Upper lobe of left lung (tissue), 6 donors: ENCODE data around the gene ERMARD. TPM values are rescaled to one million over a fixed set of nuclear protein-coding genes. Genes with fewer than 3 reads are reported as not detected.

ENCODE experiments used
- ATAC-seq, 2 donors: fragments of 200-7000 bp; cut with Tn5 transposase; one replicate each; pipeline ENCODE4 v1.9.1; 2022; ENCODE audit warnings: mild to moderate bottlenecking in 2 of 2, moderate library complexity in 2 of 2; ENCODE audit not compliant: low FRiP score in 2 of 2
- DNase-seq, 2 donors: peaks; one replicate each; pipeline ENCODE4 v3.0.0-alpha.2; 2019 to 2020
- H3K27ac ChIP-seq, 4 donors: fragments of 200-600 bp; sonication (generic); one replicate each; pipeline ENCODE4 v1.5.1; 2016 to 2019
- H3K27me3 ChIP-seq, 4 donors: fragments of 200-600 bp; sonication (generic); one replicate each; pipeline ENCODE4 v1.5.1; 2017 to 2019
- H3K36me3 ChIP-seq, 4 donors: fragments of 200-600 bp; sonication (generic); one replicate each; pipeline ENCODE4 v1.5.1; 2016 to 2019
- H3K4me1 ChIP-seq, 4 donors: fragments of 200-600 bp; sonication (generic); one replicate each; pipeline ENCODE4 v1.5.1; 2018 to 2019
- H3K4me3 ChIP-seq, 4 donors: fragments of 200-600 bp; sonication (generic); one replicate each; pipeline ENCODE4 v1.5.1; 2017 to 2019; ENCODE audit warnings: mild to moderate bottlenecking in 2 of 4, moderate library complexity in 1 of 4
- H3K9me3 ChIP-seq, 4 donors: fragments of 200-600 bp; sonication (generic); one replicate each; pipeline ENCODE4 v1.5.1; 2018 to 2019
- CTCF ChIP-seq, 6 experiments: fragments of 450-650 bp in 4 of 6; fragments of 200-600 bp in 2 of 6; sonication (generic) in 2 of 6; IDR thresholded peaks; one replicate each; pipeline ENCODE4 v1.5.1; 2016 to 2019; ENCODE audit warnings: antibody characterized with exemption in 6 of 6
- EP300 ChIP-seq, 4 donors: sonication (generic); formaldehyde crosslinking; IDR thresholded peaks; one replicate each; pipeline ENCODE4 v1.5.1; 2017; ENCODE audit warnings: antibody characterized with exemption in 4 of 4, control low read depth in 2 of 4
- POLR2A ChIP-seq, 4 donors: fragments of 450-650 bp; IDR thresholded peaks; one replicate each; pipeline ENCODE4 v1.5.1; 2016 to 2017; ENCODE audit warnings: antibody characterized with exemption in 4 of 4, mild to moderate bottlenecking in 2 of 4
- POLR2AphosphoS5 ChIP-seq, 2 donors: sonication (generic); formaldehyde crosslinking; IDR thresholded peaks; one replicate each; pipeline ENCODE4 v1.5.1; 2017; ENCODE audit warnings: antibody characterized with exemption in 2 of 2
- WGBS, 2 donors: methylation state at CpG; one replicate each; pipeline ENCODE4 v1.1.5; 2017 to 2018; 5-methylcytosine and 5-hydroxymethylcytosine counted together
- total RNA-seq, 6 donors: library from RNA; depleted of rRNA in 4 of 6; stranded (reverse); fragments of >200 nt in 4 of 6; gene quantifications; one replicate each; pipeline versions ENCODE4 v1.1.0 to v1.2.1, GENCODE V29; 2016 to 2021
- donor health status: DM: no; HTN: no; CAD: no; lungs with moderate emphysema.
- donor health status: DM: no; HTN: yes; CAD: no; lungs with severe emphysema.

The ERMARD gene
- total RNA-seq, 6 donors from 2014 or later: 12.6 to 51.3 (median 18.5) TPM

DNA sequence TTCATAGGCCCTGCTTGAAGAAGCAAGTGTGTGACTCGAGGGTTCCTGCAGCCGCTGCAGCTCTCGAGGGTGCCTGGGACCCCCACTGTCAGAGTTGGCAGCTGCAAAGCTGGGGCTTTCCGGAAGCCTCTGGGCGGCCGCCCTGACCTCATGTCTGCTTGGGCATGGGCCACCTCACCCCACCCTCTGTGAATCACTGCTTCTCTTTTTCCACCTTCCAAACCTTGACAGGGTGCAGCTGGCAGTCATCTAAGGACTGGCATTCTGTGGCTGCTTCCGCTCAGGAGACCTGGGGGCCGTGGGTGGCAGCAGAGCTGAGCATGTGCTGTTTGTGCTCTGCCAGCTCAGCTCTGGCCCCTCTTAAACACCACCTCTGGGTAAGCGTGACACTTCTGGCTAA, 32.0 kb downstream of the ERMARD start:
- no peaks in the 10 kb centered on the region for H3K9me3 ChIP-seq
- TF ChIP-seq CTCF (IDR thresholded peaks at IDR 0.05): no peak
- no peak for TF ChIP-seq EP300 (IDR thresholded peaks at IDR 0.05)
- TF ChIP-seq POLR2AphosphoS5 (IDR thresholded peaks at IDR 0.05): no peak
- no peak for TF ChIP-seq POLR2A (IDR thresholded peaks at IDR 0.05)
- H3K36me3 ChIP-seq: peaks cover 0 to 22% (median 11%) of the 10 kb centered on the region in 4 donors
- H3K27me3 ChIP-seq: no peaks in the 10 kb centered on the region
- DNase-seq: no peak
- H3K4me1 ChIP-seq: peaks cover 0 to 9% (median 0%) of the 10 kb centered on the region in 4 donors
- peak in 1 of 2 donors; percentile 51 for ATAC-seq
- H3K27ac ChIP-seq: no peak overlapping the region
- H3K4me3 ChIP-seq: no peak overlapping the region
- 77 to 93% methylated on average over 3 to 9 of the region's 9 CpGs for WGBS, 2 donors

GRCh38 chr6:169783971-169784820, 32.8 kb downstream of the ERMARD start:
- no peak for DNase-seq
- peaks cover 0 to 16% (median 7%) of the 10 kb centered on the region in 4 donors for H3K36me3 ChIP-seq
- peaks cover 0 to 9% (median 0%) of the 10 kb centered on the region in 4 donors for H3K4me1 ChIP-seq
- H3K4me3 ChIP-seq: no peak overlapping the region
- 93 to 97% methylated on average over 19 to 23 of the region's 23 CpGs for WGBS, 2 donors
- H3K27me3 ChIP-seq: no peaks in the 10 kb centered on the region
- ATAC-seq: no peak
- H3K27ac ChIP-seq: no peak overlapping the region
- no peak for TF ChIP-seq POLR2A (IDR thresholded peaks at IDR 0.05)
- no peak for TF ChIP-seq POLR2AphosphoS5 (IDR thresholded peaks at IDR 0.05)
- no peak for TF ChIP-seq CTCF (IDR thresholded peaks at IDR 0.05)
- TF ChIP-seq EP300 (IDR thresholded peaks at IDR 0.05): no peak
- H3K9me3 ChIP-seq: no peaks in the 10 kb centered on the region

GRCh38 chr6:169784821-169785340, 33.5 kb downstream of the ERMARD start:
- ATAC-seq (no peak), DNase-seq (no peak)
- Histone ChIP-seq H3K36me3 (peaks cover 0 to 9% (median 4%) of the 10 kb centered on the region in 4 donors), H3K27me3 (no peaks in the 10 kb centered on the region), H3K4me3 (no peak overlapping the region), H3K27ac (no peak overlapping the region), H3K9me3 (no peaks in the 10 kb centered on the region), H3K4me1 (peaks cover 3 to 15% (median 4%) of the 10 kb centered on the region in 4 donors)
- TF ChIP-seq POLR2AphosphoS5 (IDR thresholded peaks at IDR 0.05): no peak
- 84% methylated on average over 6 to 12 of the region's 12 CpGs for WGBS, 2 donors

GRCh38 chr6:169785566-169785965, 34.1 kb downstream of the ERMARD start:
- H3K4me3 ChIP-seq: no peak overlapping the region
- H3K9me3 ChIP-seq: no peaks in the 10 kb centered on the region
- no peaks in the 10 kb centered on the region for H3K27me3 ChIP-seq
- peaks cover 9 to 16% (median 9%) of the 10 kb centered on the region in 4 donors for H3K4me1 ChIP-seq
- TF ChIP-seq CTCF (IDR thresholded peaks at IDR 0.05) (no peak), POLR2A (IDR thresholded peaks at IDR 0.05) (no peak), POLR2AphosphoS5 (IDR thresholded peaks at IDR 0.05) (no peak), EP300 (IDR thresholded peaks at IDR 0.05) (no peak)
- peaks cover 0 to 7% (median 4%) of the 10 kb centered on the region in 4 donors for H3K36me3 ChIP-seq
- DNase-seq (no peak), ATAC-seq (no peak)
- H3K27ac ChIP-seq: no peak overlapping the region
- WGBS, 2 donors: 87 to 94% methylated on average over 9 of the region's 9 CpGs

DNA sequence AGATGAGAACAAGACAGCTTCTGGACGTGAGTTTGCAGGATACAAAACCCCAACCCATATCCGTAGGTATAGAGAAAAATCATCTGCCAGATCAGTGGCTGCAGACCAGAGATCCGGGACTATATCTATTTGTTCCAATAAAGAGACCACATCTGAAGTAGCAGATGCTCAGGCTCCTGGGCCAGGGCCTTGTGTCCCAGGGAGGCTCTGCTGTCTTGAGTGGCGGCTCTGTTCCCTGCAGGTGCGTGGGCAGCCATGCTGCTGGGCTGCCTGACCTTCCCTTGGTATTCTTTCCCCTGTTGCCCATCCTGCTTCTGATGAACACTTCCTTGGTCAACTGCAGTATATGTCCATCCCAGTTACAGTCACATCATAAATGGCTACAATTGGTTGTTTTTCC, 34.9 kb downstream of the ERMARD start:
- Histone ChIP-seq H3K36me3 (peaks cover 0 to 7% (median 3%) of the 10 kb centered on the region in 4 donors), H3K4me1 (peaks cover 14 to 17% (median 15%) of the 10 kb centered on the region in 4 donors), H3K27ac (no peak overlapping the region), H3K4me3 (no peak overlapping the region), H3K9me3 (no peaks in the 10 kb centered on the region), H3K27me3 (no peaks in the 10 kb centered on the region)
- no peak for ATAC-seq
- no peak for TF ChIP-seq EP300 (IDR thresholded peaks at IDR 0.05)
- no peak for TF ChIP-seq POLR2AphosphoS5 (IDR thresholded peaks at IDR 0.05)
- no peak for DNase-seq
- 85 to 95% methylated on average over 5 of the region's 5 CpGs for WGBS, 2 donors
